T-helper 2 cell treated with Interferon-gamma antibody and Interleukin-4, amounts not matched to agents 100 ng/mL and 5 ng/mL, for 36 hours (primary cell): ENCODE measurements around the gene B4GALT2. TPM values are rescaled to one million over a fixed set of nuclear protein-coding genes. Genes with fewer than 3 reads are reported as not detected.

Experiments used
- intact Hi-C: fragments of 100-400 bp; cut with micrococcal nuclease; formaldehyde crosslinking; loops from one replicate; pipeline ENCODE4 v1.15.1; 2023
- total RNA-seq: library from RNA; stranded (reverse); gene quantifications from 2 replicates; pipeline ENCODE4 v1.2.3, GENCODE V29; 2022

B4GALT2 gene
- total RNA-seq, 1 donor from 2014 or later, result 21.1 TPM

DNA sequence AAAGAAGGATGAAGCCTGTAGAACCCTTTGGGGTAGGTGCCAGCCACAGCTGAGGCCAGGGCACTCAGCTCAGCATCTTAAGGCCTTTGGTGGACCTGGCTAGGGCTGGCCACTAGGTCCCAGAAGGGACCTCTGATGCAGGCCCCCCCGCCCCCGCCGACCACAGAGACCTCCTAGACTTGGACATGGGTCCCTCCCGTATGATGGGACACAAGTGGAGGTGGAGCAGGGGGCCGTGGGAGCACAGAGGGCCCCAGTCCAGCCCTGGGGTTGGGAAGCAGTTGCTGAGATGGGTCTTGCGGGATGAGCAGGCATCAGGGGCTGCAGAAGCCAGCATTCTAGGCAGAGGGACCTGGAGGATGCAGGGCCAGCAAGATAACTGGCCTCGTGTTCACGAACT is 3.2 kb downstream of the B4GALT2 start:
- intact Hi-C loops, result no loop called here

DNA sequence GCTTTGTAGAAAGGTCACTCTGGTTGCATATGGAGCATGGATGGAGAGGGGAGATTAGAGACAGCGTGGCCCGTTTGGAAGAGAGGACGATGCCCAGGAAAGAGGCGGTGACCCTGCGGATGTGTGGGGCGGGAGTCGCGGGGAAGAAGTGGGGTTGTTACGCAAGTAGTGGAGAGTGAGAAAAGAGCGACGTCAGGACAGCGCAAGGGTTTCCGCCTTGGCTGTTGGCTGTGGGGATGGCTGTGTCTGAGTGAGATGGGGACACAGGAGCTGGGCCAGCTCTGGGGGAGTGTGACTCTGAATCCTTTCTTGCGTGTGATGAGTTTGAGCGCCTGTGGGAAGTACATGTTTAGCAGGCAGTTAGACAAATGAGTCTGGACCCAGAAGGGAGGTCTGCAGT is 3.8 kb downstream of the B4GALT2 start:
- intact Hi-C loops, result no loop called here

GRCh38 chr1:43983253-43983899 is 4.4 kb downstream of the B4GALT2 start:
- intact Hi-C loops, result no loop called here

- intact Hi-C loops, result no loop called here
Observed at GRCh38 chr1:43984855-43985254, 5.8 kb downstream of the B4GALT2 start.

GRCh38 chr1:43985984-43986595 is 7.1 kb downstream of the B4GALT2 start:
- intact Hi-C loops, result no loop called here

DNA sequence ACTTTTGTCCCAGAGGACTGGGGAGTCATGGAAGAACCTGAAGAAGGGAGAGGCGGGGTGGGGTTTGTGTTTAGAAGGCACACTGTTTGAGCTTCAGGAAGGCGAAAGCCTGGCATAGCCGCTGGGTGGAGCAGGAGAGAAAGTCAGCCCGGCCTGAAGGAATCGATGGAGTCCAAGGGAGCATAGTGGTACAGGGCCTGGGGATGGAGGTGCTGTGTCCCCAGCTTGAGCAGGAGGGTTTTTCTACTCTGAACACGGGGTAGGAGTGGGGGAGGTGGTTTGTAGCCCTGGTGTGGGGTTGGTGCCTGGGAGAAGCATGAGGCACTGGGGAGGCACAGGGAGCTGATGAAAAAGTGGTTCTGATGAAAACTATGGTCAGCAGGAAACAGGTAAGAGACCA is 7.7 kb downstream of the B4GALT2 start:
- intact Hi-C loops, result no loop called here

- intact Hi-C loops, result no loop called here
Observed at GRCh38 chr1:43987159-43987902, 8.3 kb downstream of the B4GALT2 start.

DNA sequence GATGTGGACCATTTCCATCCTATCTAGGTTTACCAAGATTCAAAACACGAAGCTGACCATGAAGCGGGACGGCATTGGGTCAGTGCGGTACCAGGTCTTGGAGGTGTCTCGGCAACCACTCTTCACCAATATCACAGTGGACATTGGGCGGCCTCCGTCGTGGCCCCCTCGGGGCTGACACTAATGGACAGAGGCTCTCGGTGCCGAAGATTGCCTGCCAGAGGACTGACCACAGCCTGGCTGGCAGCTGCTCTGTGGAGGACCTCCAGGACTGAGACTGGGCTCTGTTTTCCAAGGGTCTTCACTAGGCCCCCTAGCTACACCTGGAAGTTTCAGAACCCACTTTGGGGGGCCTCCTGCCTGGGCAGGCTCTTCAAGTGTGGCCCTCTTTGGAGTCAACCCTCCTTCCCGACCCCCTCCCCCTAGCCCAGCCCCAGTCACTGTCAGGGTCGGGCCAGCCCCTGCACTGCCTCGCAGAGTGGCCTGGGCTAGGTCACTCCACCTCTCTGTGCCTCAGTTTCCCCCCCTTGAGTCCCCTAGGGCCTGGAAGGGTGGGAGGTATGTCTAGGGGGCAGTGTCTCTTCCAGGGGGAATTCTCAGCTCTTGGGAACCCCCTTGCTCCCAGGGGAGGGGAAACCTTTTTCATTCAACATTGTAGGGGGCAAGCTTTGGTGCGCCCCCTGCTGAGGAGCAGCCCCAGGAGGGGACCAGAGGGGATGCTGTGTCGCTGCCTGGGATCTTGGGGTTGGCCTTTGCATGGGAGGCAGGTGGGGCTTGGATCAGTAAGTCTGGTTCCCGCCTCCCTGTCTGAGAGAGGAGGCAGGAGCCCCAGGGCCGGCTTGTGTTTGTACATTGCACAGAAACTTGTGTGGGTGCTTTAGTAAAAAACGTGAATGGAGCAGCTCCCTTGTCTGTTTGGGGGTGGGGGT is 11.5 kb downstream of the B4GALT2 start:
- intact Hi-C loops, result loop anchor here (1.0 to 2.0 kb wide), 3 partner anchors 16 to 43 kb away; partner anchors contain the start of gene ATP6V0B

- intact Hi-C loops, result loop anchor here (1.0 to 2.0 kb wide), 3 partner anchors 16 to 44 kb away; partner anchors contain the start of gene ATP6V0B
Observed at GRCh38 chr1:43991200-43991475, 12.1 kb downstream of the B4GALT2 start.

GRCh38 chr1:43991476-43992231 is 12.6 kb downstream of the B4GALT2 start, which contains the start of gene CCDC24:
TSS of gene CCDC24 (plus strand) at chr1:43991599. CDS start at chr1:43991879, 280 bp downstream.
- intact Hi-C loops, result loop anchor here (1.0 to 2.0 kb wide), 3 partner anchors 17 to 44 kb away; partner anchors contain the start of gene ATP6V0B

GRCh38 chr1:43992232-43992995 is 13.4 kb downstream of the B4GALT2 start:
- intact Hi-C loops, result no loop called here

GRCh38 chr1:43993206-43993914 is 14.3 kb downstream of the B4GALT2 start:
- intact Hi-C loops, result no loop called here

- intact Hi-C loops, result no loop called here
Observed at GRCh38 chr1:43994071-43994470, 15.1 kb downstream of the B4GALT2 start.

GRCh38 chr1:43994794-43995790 is 16.1 kb downstream of the B4GALT2 start:
- intact Hi-C loops, result no loop called here

GRCh38 chr1:43995984-43996732 is 17.1 kb downstream of the B4GALT2 start:
- intact Hi-C loops, result no loop called here

DNA sequence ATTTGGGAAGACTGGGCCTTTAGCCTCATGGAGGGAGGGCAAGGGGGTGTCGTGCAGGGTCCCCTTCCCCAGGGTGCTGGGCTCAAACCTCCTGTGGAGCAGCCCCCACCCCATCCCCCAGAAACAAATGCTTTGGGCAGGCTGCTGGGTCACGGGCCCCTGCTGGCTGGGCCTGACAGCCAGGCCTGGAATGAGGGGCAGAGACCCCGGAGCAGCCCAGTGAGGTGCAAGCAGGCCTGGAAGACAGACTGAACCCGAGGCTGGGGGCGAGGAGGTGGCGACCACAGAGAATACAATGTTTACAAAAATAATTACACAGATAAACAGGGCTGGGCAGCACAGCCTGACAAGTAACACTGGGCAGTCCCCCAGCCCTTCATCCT is 17.7 kb downstream of the B4GALT2 start:
- intact Hi-C loops, result no loop called here

DNA sequence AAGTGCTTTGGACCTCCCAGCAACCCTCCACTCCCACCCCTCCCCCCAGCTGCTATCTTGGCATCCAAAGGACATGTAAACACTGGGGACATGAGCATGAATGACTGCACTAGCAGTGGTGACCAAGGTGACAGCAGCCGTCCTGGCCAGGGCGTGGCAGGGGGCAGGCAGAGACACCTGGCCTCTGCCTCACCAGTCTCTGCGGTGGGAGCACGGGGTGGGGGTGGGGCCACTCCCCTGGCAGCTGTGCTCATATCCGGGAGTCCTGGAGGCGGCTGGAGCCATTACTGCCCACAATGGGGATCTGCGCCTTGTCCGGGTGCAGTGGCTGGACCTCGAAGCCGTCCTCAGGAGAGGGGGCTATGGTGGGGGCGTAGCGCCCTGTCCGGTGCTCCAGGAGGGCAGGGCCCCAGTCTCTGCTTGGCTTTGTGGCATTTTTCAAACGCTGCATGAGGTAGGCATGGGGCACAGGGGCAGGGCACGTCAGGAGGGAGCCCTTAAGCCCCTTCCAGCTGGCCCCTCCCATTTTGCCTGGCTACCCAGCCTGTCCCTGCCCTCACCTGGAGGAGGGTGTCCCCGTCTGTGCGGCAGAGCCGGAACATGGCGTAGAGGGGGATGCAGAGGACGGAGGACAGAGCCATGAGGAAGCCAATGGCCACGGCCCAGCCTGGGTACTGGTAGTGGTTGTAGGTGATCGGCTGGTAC is 18.4 kb downstream of the B4GALT2 start:
- intact Hi-C loops, result no loop called here
